ENCODE results near the gene IGFBP3. TPM values are rescaled to one million over a fixed set of nuclear protein-coding genes. Genes with fewer than 3 reads are reported as not detected.

Gene IGFBP3
- total RNA-seq, 4 donors from 2014 or later, result 126 to 765 (median 207) TPM

- no peak overlapping the region for H3K4me3 ChIP-seq (ENCODE audit: low read depth, poor library complexity, severe bottlenecking)
- no peak for DNase-seq (ENCODE audit: low spot score in 2 of 2)
- WGBS, 2 donors, result 91 to 100% methylated on average over 1 of the region's 1 CpG
- TF ChIP-seq POLR2A (IDR thresholded peaks at IDR 0.05), result no peak
- TF ChIP-seq CTCF (IDR thresholded peaks at IDR 0.05), result no peak
- intact Hi-C loops (cut with DNase I; ENCODE audit: low total_unique reads), result no loop called here
Observed at GRCh38 chr7:45897042-45897690, 23.9 kb downstream of the IGFBP3 start.

- DNase-seq (ENCODE audit: low spot score in 2 of 2), result no peak
- TF ChIP-seq CTCF (IDR thresholded peaks at IDR 0.05) (no peak), POLR2A (IDR thresholded peaks at IDR 0.05) (no peak)
- intact Hi-C loops (cut with DNase I; ENCODE audit: low total_unique reads), result no loop called here
- H3K4me3 ChIP-seq (ENCODE audit: low read depth, poor library complexity, severe bottlenecking), result no peak overlapping the region
Observed at GRCh38 chr7:45894665-45895062, 26.4 kb downstream of the IGFBP3 start.

GRCh38 chr7:45893996-45894664 is 26.9 kb downstream of the IGFBP3 start:
- no peak for TF ChIP-seq CTCF (IDR thresholded peaks at IDR 0.05)
- intact Hi-C loops (cut with DNase I; ENCODE audit: low total_unique reads), result no loop called here
- WGBS, 2 donors, result 77 to 79% methylated on average over 4 of the region's 4 CpGs
- no peak for DNase-seq (ENCODE audit: low spot score in 2 of 2)
- H3K4me3 ChIP-seq (ENCODE audit: low read depth, poor library complexity, severe bottlenecking), result no peak overlapping the region

- H3K4me3 ChIP-seq (ENCODE audit: low read depth, poor library complexity, severe bottlenecking), result no peak overlapping the region
- peak in 1 of 2 donors; percentile 71 for DNase-seq (ENCODE audit: low spot score in 2 of 2)
- intact Hi-C loops (cut with DNase I; ENCODE audit: low total_unique reads), result no loop called here
- WGBS, 2 donors, result 65 to 78% methylated on average over 5 of the region's 5 CpGs
- no peak for TF ChIP-seq CTCF (IDR thresholded peaks at IDR 0.05)
- no peak for TF ChIP-seq POLR2A (IDR thresholded peaks at IDR 0.05)
Observed at GRCh38 chr7:45893374-45893995, 27.6 kb downstream of the IGFBP3 start.

GRCh38 chr7:45892407-45893035 is 28.6 kb downstream of the IGFBP3 start:
- intact Hi-C loops (cut with DNase I; ENCODE audit: low total_unique reads), result no loop called here
- DNase-seq (ENCODE audit: low spot score in 2 of 2), result no peak
- TF ChIP-seq CTCF (IDR thresholded peaks at IDR 0.05) (no peak), POLR2A (IDR thresholded peaks at IDR 0.05) (no peak)
- no peak overlapping the region for H3K4me3 ChIP-seq (ENCODE audit: low read depth, poor library complexity, severe bottlenecking)
- 82 to 86% methylated on average over 6 of the region's 6 CpGs for WGBS, 2 donors

All from lower leg skin (tissue), 4 donors.